ENCODE results near the gene COG8. TPM values are rescaled to one million over a fixed set of nuclear protein-coding genes. Genes with fewer than 3 reads are reported as not detected.

The COG8 gene
- total and polyA plus RNA-seq, 4 donors: 11.2 to 37.4 (median 24.2) TPM

GRCh38 chr16:69329369-69330285 lies 9.7 kb downstream of the COG8 start:
- TF ChIP-seq FOXA1 (IDR thresholded peaks at IDR 0.05) (no peak), RXRA (IDR thresholded peaks at IDR 0.05) (no peak)
- Histone ChIP-seq H3K4me1 (ENCODE audit: control insufficient read depth in 4 of 4, insufficient read depth in 4 of 4, low read length in 3 of 4) (peaks cover 19 to 58% (median 43%) of the 10 kb centered on the region in 4 donors), H3K4me3 (ENCODE audit: low read depth in 1 of 3, low read length in 3 of 3) (peak overlapping the region; percentile 55 to 88 (median 83)), H3K9ac (ENCODE audit: low read depth in 1 of 2, low read length in 2 of 2) (peak overlapping the region in 1 of 2 donors; percentile 60), H3K9me3 (ENCODE audit: control insufficient read depth in 4 of 4, low read length in 3 of 4) (no peaks in the 10 kb centered on the region), H3K27ac (ENCODE audit: low read depth in 1 of 2, low read length in 2 of 2) (peak overlapping the region; percentile 85 to 87), H3K36me3 (ENCODE audit: control insufficient read depth in 4 of 4, insufficient read depth in 3 of 4, low read depth in 1 of 4, low read length in 3 of 4) (peaks cover 8 to 27% (median 15%) of the 10 kb centered on the region in 4 donors), H3K27me3 (ENCODE audit: control insufficient read depth in 4 of 4, insufficient read depth in 4 of 4, low read length in 3 of 4) (no peaks in the 10 kb centered on the region)
- WGBS: 5% methylated on average over 77 of the region's 77 CpGs
- DNase-seq (ENCODE audit: low spot score): no peak

- 52% methylated on average over 10 of the region's 10 CpGs for WGBS
- peaks cover 2 to 21% (median 7%) of the 10 kb centered on the region in 4 donors for H3K36me3 ChIP-seq (ENCODE audit: control insufficient read depth in 4 of 4, insufficient read depth in 3 of 4, low read depth in 1 of 4, low read length in 3 of 4)
- H3K4me1 ChIP-seq (ENCODE audit: control insufficient read depth in 4 of 4, insufficient read depth in 4 of 4, low read length in 3 of 4): peaks cover 22 to 63% (median 51%) of the 10 kb centered on the region in 4 donors
- no peak for DNase-seq (ENCODE audit: low spot score)
- no peak overlapping the region for H3K9ac ChIP-seq (ENCODE audit: low read depth in 1 of 2, low read length in 2 of 2)
- no peaks in the 10 kb centered on the region for H3K27me3 ChIP-seq (ENCODE audit: control insufficient read depth in 4 of 4, insufficient read depth in 4 of 4, low read length in 3 of 4)
- TF ChIP-seq FOXA1 (IDR thresholded peaks at IDR 0.05) (no peak), RAD21 (IDR thresholded peaks at IDR 0.05) (no peak), RXRA (IDR thresholded peaks at IDR 0.05) (no peak), ZBTB33 (IDR thresholded peaks at IDR 0.05) (no peak), SP1 (IDR thresholded peaks at IDR 0.05) (no peak), TAF1 (conservative IDR thresholded peaks at IDR 0.05) (no peak), GABPA (IDR thresholded peaks at IDR 0.05 in 1 of 2, conservative IDR thresholded peaks at IDR 0.05 in 1 of 2) (no peak), REST (IDR thresholded peaks at IDR 0.05) (no peak), MAX (IDR thresholded peaks at IDR 0.05) (no peak), JUND (IDR thresholded peaks at IDR 0.05) (no peak)
- no peaks in the 10 kb centered on the region for H3K9me3 ChIP-seq (ENCODE audit: control insufficient read depth in 4 of 4, low read length in 3 of 4)
- H3K27ac ChIP-seq (ENCODE audit: low read depth in 1 of 2, low read length in 2 of 2): peak overlapping the region; percentile 85 to 87
- peak overlapping the region; percentile 3 to 88 (median 83) for H3K4me3 ChIP-seq (ENCODE audit: low read depth in 1 of 3, low read length in 3 of 3)
Observed at GRCh38 chr16:69328854-69329316, 10.5 kb downstream of the COG8 start.
